ENCODE data around the gene ZNF618. TPM values are rescaled to one million over a fixed set of nuclear protein-coding genes. Genes with fewer than 3 reads are reported as not detected.

The ZNF618 gene
- total and polyA plus RNA-seq, 2 experiments from 2014 or later, result 12.1 to 22.1 TPM

DNA sequence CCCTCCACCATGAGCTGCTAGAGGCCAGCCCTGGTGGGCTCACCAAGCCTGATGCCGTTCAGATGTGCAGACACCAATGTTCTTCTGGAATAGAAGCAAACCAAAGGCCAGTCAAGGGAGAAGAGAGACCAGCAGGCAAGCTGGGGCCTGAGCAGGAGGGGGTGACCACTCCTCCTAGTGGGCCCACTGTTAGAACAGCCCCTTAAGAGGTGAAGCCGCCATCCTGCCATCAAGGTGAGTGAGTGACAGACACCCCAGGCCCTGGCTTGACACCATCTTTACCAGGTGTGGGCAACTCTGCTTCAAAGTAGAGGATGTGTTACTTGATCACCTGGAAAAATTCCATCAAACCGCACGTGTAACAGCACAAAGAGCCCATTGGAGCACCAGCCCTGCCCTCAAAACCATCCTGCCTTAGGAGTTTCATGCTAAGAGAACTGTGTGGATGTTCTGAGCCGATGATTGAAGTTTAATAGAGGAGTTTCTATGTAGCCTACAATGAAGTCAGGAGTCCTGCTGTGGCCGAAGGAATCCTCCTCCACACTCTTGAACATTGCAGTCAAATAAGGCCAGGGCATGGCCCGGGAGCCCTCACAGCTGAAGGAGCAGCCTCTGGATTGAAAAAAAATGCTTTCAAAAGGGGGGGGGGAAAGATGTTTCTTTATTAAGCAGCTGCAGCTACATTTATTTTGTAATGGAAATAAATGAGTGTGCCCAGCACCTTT lies 181.2 kb downstream of the ZNF618 start:
- TF ChIP-seq ZNF114 (CRISPR knock-in tag; IDR thresholded peaks at IDR 0.05), result no peak
- TF ChIP-seq, protein P1, sequence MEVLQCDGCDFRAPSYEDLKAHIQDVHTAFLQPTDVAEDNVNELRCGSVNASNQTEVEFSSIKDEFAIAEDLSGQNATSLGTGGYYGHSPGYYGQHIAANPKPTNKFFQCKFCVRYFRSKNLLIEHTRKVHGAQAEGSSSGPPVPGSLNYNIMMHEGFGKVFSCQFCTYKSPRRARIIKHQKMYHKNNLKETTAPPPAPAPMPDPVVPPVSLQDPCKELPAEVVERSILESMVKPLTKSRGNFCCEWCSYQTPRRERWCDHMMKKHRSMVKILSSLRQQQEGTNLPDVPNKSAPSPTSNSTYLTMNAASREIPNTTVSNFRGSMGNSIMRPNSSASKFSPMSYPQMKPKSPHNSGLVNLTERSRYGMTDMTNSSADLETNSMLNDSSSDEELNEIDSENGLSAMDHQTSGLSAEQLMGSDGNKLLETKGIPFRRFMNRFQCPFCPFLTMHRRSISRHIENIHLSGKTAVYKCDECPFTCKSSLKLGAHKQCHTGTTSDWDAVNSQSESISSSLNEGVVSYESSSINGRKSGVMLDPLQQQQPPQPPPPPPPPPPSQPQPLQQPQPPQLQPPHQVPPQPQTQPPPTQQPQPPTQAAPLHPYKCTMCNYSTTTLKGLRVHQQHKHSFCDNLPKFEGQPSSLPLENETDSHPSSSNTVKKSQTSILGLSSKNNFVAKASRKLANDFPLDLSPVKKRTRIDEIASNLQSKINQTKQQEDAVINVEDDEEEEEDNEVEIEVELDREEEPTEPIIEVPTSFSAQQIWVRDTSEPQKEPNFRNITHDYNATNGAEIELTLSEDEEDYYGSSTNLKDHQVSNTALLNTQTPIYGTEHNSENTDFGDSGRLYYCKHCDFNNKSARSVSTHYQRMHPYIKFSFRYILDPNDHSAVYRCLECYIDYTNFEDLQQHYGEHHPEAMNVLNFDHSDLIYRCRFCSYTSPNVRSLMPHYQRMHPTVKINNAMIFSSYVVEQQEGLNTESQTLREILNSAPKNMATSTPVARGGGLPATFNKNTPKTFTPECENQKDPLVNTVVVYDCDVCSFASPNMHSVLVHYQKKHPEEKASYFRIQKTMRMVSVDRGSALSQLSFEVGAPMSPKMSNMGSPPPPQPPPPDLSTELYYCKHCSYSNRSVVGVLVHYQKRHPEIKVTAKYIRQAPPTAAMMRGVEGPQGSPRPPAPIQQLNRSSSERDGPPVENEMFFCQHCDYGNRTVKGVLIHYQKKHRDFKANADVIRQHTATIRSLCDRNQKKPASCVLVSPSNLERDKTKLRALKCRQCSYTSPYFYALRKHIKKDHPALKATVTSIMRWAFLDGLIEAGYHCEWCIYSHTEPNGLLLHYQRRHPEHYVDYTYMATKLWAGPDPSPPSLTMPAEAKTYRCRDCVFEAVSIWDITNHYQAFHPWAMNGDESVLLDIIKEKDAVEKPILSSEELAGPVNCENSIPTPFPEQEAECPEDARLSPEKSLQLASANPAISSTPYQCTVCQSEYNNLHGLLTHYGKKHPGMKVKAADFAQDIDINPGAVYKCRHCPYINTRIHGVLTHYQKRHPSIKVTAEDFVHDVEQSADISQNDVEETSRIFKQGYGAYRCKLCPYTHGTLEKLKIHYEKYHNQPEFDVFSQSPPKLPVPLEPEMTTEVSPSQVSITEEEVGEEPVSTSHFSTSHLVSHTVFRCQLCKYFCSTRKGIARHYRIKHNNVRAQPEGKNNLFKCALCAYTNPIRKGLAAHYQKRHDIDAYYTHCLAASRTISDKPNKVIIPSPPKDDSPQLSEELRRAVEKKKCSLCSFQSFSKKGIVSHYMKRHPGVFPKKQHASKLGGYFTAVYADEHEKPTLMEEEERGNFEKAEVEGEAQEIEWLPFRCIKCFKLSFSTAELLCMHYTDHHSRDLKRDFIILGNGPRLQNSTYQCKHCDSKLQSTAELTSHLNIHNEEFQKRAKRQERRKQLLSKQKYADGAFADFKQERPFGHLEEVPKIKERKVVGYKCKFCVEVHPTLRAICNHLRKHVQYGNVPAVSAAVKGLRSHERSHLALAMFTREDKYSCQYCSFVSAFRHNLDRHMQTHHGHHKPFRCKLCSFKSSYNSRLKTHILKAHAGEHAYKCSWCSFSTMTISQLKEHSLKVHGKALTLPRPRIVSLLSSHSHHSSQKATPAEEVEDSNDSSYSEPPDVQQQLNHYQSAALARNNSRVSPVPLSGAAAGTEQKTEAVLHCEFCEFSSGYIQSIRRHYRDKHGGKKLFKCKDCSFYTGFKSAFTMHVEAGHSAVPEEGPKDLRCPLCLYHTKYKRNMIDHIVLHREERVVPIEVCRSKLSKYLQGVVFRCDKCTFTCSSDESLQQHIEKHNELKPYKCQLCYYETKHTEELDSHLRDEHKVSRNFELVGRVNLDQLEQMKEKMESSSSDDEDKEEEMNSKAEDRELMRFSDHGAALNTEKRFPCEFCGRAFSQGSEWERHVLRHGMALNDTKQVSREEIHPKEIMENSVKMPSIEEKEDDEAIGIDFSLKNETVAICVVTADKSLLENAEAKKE (CRISPR knock-in tag; IDR thresholded peaks at IDR 0.05), result no peak
- no peak for TF ChIP-seq ZNF331 (CRISPR knock-in tag; IDR thresholded peaks at IDR 0.05; ENCODE audit: low read depth)
- TF ChIP-seq, protein P2, sequence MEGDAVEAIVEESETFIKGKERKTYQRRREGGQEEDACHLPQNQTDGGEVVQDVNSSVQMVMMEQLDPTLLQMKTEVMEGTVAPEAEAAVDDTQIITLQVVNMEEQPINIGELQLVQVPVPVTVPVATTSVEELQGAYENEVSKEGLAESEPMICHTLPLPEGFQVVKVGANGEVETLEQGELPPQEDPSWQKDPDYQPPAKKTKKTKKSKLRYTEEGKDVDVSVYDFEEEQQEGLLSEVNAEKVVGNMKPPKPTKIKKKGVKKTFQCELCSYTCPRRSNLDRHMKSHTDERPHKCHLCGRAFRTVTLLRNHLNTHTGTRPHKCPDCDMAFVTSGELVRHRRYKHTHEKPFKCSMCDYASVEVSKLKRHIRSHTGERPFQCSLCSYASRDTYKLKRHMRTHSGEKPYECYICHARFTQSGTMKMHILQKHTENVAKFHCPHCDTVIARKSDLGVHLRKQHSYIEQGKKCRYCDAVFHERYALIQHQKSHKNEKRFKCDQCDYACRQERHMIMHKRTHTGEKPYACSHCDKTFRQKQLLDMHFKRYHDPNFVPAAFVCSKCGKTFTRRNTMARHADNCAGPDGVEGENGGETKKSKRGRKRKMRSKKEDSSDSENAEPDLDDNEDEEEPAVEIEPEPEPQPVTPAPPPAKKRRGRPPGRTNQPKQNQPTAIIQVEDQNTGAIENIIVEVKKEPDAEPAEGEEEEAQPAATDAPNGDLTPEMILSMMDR (conservative IDR thresholded peaks at IDR 0.05; ENCODE audit: low read depth in 2 of 2), result no peak
- TF ChIP-seq EZH2 (IDR thresholded peaks at IDR 0.05; ENCODE audit: low read depth, unreplicated experiment), result no peak
- TF ChIP-seq POLR2AphosphoS5 (IDR thresholded peaks at IDR 0.05; ENCODE audit: low read depth), result no peak
- no peak for TF ChIP-seq STAT1 (IDR thresholded peaks at IDR 0.05; ENCODE audit: unreplicated experiment)
- no peak for TF ChIP-seq NANOG (IDR thresholded peaks at IDR 0.05; ENCODE audit: borderline replicate concordance)
- TF ChIP-seq, protein P3, sequence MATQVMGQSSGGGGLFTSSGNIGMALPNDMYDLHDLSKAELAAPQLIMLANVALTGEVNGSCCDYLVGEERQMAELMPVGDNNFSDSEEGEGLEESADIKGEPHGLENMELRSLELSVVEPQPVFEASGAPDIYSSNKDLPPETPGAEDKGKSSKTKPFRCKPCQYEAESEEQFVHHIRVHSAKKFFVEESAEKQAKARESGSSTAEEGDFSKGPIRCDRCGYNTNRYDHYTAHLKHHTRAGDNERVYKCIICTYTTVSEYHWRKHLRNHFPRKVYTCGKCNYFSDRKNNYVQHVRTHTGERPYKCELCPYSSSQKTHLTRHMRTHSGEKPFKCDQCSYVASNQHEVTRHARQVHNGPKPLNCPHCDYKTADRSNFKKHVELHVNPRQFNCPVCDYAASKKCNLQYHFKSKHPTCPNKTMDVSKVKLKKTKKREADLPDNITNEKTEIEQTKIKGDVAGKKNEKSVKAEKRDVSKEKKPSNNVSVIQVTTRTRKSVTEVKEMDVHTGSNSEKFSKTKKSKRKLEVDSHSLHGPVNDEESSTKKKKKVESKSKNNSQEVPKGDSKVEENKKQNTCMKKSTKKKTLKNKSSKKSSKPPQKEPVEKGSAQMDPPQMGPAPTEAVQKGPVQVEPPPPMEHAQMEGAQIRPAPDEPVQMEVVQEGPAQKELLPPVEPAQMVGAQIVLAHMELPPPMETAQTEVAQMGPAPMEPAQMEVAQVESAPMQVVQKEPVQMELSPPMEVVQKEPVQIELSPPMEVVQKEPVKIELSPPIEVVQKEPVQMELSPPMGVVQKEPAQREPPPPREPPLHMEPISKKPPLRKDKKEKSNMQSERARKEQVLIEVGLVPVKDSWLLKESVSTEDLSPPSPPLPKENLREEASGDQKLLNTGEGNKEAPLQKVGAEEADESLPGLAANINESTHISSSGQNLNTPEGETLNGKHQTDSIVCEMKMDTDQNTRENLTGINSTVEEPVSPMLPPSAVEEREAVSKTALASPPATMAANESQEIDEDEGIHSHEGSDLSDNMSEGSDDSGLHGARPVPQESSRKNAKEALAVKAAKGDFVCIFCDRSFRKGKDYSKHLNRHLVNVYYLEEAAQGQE (IDR thresholded peaks at IDR 0.05; ENCODE audit: unreplicated experiment), result no peak
- TF ChIP-seq EZH2phosphoT487 (IDR thresholded peaks at IDR 0.05; ENCODE audit: unreplicated experiment), result no peak
- TF ChIP-seq JUNB (IDR thresholded peaks at IDR 0.05; ENCODE audit: unreplicated experiment), result no peak
- TF ChIP-seq, protein P4, sequence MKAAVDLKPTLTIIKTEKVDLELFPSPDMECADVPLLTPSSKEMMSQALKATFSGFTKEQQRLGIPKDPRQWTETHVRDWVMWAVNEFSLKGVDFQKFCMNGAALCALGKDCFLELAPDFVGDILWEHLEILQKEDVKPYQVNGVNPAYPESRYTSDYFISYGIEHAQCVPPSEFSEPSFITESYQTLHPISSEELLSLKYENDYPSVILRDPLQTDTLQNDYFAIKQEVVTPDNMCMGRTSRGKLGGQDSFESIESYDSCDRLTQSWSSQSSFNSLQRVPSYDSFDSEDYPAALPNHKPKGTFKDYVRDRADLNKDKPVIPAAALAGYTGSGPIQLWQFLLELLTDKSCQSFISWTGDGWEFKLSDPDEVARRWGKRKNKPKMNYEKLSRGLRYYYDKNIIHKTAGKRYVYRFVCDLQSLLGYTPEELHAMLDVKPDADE (IDR thresholded peaks at IDR 0.05), result no peak
- no peaks in the 10 kb centered on the region for H3K4me1 ChIP-seq (ENCODE audit: insufficient read depth)
- Mint-ChIP-seq H3K27ac (no peak overlapping the region), H3K9me3 (no peaks in the 10 kb centered on the region), H3K4me1 (peaks cover 7% of the 10 kb centered on the region), H3K27me3 (ENCODE audit: insufficient read depth, low read depth, poor library complexity) (peaks cover 14% of the 10 kb centered on the region), H3K4me3 (no peak overlapping the region), H3K36me3 (ENCODE audit: low read depth) (peaks cover 8% of the 10 kb centered on the region; the same call in 1 of the 3 replicates)
- H3F3A ChIP-seq (replicated peaks; ENCODE audit: low read depth), result no peaks in the 10 kb centered on the region
- H3K79me2 ChIP-seq (replicated peaks; ENCODE audit: insufficient read depth), result no peaks in the 10 kb centered on the region
- H3K27me3 ChIP-seq (ENCODE audit: insufficient read depth), result no peaks in the 10 kb centered on the region
- H3K36me3 ChIP-seq (ENCODE audit: insufficient read depth), result no peaks in the 10 kb centered on the region
- 0 out of 2 replicates have a peak, but pooled peaks cover 4% of the 10 kb centered on the region for H3K9me2 ChIP-seq (ENCODE audit: insufficient read depth)
- no peak overlapping the region for H2AFZ ChIP-seq
- H3K27ac ChIP-seq (ENCODE audit: low read depth), result no peak overlapping the region
- no peak overlapping the region for H3K4me2 ChIP-seq
- H4K20me1 ChIP-seq (replicated peaks; ENCODE audit: insufficient read depth), result no peaks in the 10 kb centered on the region; the same call in 1 of the 2 replicates
- DNase-seq (ENCODE audit: low spot score), result no peak
- no peak for ATAC-seq
- H3K4me3 ChIP-seq, result no peak overlapping the region
